DMS114 treated with DMSO at 0.1 percent for 48 hours (cell line): Measurements from ENCODE around the gene ST3GAL4.
"Not testable (repeated sequence)": the region's sequence is repeated elsewhere in the genome, so short reads cannot be mapped to it uniquely, and the experiment has no call there.

Source experiments
- DNase-seq: peaks from one replicate; lab custom pipeline; 2025; ENCODE audit not compliant: unreplicated experiment; lab: John Stamatoyannopoulos, UW

Gene ST3GAL4, protein sequence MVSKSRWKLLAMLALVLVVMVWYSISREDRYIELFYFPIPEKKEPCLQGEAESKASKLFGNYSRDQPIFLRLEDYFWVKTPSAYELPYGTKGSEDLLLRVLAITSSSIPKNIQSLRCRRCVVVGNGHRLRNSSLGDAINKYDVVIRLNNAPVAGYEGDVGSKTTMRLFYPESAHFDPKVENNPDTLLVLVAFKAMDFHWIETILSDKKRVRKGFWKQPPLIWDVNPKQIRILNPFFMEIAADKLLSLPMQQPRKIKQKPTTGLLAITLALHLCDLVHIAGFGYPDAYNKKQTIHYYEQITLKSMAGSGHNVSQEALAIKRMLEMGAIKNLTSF

GRCh38 chr11:126355324-126355925, at the start of gene ST3GAL4:
Gene ST3GAL4 (plus strand): TSS chr11:126355686. CDS start chr11:126406156, 50,470 bp downstream.
- peak; percentile 34 for DNase-seq

DNA sequence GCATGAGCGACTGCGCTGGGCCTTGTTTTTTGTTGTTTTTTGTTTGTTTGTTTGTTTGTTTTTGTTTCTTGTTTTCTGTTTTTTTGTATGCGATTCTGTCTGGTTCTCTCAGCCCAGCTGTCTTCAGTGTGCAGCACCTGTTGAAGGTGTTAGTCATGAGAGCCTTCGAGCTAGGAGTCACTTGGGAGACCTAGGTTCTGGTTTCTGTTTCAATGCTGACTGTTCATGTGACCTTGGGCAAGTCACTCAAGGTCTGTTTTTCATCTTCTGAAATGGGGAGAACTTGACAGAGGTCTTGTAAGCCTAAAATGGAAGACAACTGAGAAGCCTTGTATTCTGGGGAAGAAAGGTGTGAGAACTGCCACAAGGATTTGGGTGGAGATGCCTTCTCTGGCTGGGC, 49.8 kb upstream of the ST3GAL4 start:
- DNase-seq = no peak

DNA sequence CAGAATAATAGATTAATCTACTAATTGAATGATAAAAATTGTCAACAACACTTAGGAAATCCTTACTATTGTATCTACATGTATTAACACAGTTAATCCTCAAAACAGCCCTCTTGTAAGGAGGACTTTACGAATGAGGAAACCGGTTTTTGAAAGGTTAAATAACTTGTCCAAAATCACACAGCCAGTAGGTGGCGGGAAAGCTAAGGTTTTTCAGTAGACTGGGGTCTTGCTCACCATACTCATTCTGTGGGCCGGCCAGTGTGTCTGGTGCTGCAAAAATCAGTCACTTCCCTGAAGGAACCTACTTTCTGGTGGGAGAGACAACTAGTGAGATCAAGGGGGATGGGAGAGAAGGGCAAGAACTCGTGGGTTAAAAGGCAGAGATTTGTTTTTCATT, 47.8 kb upstream of the ST3GAL4 start:
- no peak for DNase-seq

GRCh38 chr11:126308271-126308671, 47.2 kb upstream of the ST3GAL4 start:
- DNase-seq = no peak

DNA sequence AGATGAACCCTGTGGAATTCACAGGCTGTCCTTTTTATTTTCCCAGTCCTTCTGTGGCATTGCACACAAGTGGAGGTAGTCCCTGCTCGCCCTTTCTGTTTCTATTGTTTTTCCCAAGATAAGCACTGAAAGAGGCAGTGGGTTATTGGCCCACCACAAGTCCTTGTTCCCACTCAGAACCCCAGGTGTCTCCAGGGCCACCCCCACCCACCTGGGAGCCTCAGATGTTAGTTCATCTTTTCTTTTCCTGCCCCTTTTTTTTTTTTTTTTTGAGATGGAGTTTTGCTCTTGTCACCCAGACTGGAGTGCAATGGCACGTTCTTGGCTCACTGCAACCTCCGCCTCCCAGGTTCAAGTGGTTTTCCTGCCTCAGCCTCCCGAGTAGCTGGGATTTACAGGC, 46.7 kb upstream of the ST3GAL4 start:
- not testable (repeated sequence) for DNase-seq

- peak; percentile 13 for DNase-seq
Observed at GRCh38 chr11:126310200-126310991, 45.1 kb upstream of the ST3GAL4 start.

DNA sequence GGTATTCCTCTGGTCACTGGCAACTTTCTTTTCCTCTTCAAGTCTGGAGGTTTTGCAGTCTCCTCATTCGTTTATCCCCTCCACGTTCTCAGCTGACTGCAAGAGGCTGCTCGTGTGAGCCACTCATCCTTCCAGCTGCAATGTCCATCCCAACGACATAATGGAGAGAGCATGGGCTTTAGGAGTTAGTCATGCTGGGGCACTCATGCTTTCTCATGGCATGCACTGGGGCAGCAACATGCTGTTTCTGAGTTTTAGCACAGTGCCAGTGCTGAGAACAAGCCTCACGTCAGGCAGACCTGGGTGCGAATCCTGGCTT, 44.5 kb upstream of the ST3GAL4 start:
- DNase-seq = no peak

DNA sequence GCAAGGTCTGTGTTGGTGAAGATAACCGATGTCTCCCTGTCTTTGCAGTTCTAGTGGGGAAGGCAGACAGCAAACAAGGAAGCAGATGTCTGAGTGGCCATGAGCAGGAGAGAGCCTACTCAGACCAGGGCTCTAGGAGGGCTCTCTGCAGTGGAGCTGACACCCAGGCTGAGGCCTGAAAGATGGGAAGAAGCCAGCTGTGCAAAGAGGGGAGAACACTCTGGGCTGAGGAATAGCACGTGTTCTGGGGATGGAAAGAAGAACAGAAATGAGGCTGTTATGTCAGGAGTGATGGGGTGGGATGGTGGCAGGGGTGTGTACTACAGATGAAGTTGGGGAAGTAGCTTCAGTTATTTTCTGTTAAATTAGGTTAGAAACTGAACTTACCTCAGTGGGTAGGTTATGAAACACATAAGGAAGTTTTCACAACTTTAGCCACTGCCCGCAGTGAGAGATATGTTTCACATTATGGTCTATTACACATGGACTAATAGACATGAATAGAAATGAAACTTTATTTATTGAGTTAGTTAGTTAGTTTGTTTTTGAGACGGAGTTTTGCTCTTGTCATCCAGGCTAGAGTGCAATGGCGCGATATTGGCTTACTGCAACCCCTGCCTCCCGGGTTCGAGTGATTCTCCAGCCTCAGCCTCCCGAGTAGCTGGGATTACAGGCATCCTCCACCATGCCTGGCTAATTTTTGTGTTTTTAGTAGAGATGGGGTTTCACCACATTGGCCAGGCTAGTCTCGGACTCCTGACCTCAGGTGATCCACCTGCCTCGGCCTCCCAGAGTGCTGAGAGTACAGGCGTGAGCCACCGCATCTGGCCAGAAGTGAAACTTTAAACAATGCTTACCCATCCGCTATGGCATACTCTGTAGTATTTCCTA, 43.8 kb upstream of the ST3GAL4 start:
- no peak for DNase-seq

DNA sequence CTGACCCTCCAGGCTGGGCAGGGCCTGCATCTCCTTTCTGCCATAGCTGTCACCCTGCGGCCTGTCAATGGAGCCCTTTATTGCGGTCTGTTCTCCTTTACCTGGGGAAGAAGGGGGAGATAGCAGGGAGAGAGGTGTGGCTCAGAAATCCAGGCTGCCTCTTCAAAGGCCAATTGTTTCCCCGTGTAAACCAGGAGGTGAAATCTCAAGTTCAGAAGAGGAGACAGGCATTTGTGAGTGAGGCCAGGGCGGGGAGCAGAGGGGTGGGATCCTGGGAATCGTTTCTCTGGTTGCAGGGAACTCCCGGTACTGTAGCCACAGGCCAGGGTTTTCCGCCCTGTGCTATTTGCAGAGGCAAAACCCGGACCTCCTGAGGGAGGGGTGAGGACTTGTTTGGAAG, 42.5 kb upstream of the ST3GAL4 start:
- no peak for DNase-seq

GRCh38 chr11:126313826-126314225, 41.7 kb upstream of the ST3GAL4 start:
- no peak for DNase-seq

DNA sequence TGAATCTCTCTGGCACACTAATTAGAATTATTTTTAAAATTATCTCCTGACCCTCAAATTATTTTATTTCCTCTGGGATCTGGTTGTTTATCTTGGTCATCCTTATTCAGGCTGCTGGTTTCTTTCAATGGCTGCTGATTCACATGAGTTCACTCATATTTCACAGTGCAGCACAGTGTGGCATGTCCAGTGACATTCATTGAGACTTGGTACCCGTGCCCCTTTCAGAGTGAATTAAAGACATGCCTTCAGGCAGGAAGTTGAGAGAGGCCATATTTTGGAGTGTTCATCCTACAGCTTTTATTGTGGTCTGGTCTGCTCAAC, 38.1 kb upstream of the ST3GAL4 start:
- no peak for DNase-seq

- DNase-seq = no peak
Observed at GRCh38 chr11:126317756-126318573, 37.5 kb upstream of the ST3GAL4 start.

- no peak for DNase-seq
Observed at GRCh38 chr11:126318574-126319373, 36.7 kb upstream of the ST3GAL4 start.

- DNase-seq = no peak
Observed at GRCh38 chr11:126319374-126319740, 36.1 kb upstream of the ST3GAL4 start.

- DNase-seq = no peak
Observed at GRCh38 chr11:126322996-126323395, 32.5 kb upstream of the ST3GAL4 start.

DNA sequence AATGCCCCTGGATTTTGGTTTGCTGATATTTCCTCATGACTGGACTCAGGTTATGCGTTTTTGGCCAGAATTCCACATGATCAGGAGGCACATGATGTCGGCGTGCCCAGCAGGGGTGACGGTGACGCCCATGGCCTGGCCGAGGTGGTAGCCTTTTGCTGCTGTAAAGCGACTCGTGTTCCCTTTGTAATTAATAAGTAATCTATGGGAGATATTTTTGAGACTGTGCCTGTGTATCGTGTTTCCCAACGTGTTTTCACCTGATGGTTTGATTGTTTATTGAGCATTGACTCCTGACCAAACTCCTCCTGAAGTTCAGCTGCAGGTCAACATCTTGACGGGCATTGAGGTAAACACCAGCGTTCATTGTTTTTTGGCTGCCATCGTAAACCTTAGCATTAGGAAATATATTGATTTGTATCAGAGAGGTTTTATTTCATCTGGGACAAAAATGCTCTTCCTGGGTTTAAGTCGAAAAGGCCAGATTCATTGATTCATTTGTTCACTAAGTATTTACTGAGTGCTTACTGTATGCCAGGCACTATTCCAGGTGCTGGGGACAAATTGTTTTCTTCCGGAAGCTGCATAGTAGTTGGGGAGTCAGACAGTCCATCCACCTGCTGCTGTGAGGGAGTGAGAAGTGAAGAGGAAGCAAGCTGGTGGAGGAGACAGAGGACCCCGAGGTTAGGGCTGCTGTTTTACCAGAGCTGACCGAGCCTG, 28.0 kb upstream of the ST3GAL4 start:
- no peak for DNase-seq

GRCh38 chr11:126328001-126328390, 27.5 kb upstream of the ST3GAL4 start:
- DNase-seq = no peak

- no peak for DNase-seq
Observed at GRCh38 chr11:126328444-126328843, 27.0 kb upstream of the ST3GAL4 start.
